ENCODE measurements around the gene RPL13.
"Not testable (repeated sequence)": the region's sequence is repeated elsewhere in the genome, so short reads cannot be mapped to it uniquely, and the experiment has no call there.

Gene RPL13

GRCh38 chr16:89563639-89564392 is 3.3 kb downstream of the RPL13 start:
- DNase-seq: no peak

- no peak for DNase-seq
These were observed 4.2 kb downstream of the RPL13 start for GRCh38 chr16:89564476-89565255.

DNA sequence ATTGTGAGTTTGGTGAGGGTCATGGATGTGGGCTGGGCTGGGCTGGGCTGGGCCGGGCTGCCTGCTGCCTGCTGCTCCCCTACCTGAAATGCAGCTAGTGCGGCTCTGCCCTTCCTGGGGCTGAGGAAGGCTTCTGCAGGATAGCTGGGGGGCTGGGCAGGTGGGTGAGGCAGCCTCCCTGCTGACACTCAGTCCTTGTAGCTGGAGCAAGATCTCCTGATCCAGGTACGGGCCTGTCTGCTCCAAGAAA is 4.7 kb downstream of the RPL13 start:
- DNase-seq: no peak

DNA sequence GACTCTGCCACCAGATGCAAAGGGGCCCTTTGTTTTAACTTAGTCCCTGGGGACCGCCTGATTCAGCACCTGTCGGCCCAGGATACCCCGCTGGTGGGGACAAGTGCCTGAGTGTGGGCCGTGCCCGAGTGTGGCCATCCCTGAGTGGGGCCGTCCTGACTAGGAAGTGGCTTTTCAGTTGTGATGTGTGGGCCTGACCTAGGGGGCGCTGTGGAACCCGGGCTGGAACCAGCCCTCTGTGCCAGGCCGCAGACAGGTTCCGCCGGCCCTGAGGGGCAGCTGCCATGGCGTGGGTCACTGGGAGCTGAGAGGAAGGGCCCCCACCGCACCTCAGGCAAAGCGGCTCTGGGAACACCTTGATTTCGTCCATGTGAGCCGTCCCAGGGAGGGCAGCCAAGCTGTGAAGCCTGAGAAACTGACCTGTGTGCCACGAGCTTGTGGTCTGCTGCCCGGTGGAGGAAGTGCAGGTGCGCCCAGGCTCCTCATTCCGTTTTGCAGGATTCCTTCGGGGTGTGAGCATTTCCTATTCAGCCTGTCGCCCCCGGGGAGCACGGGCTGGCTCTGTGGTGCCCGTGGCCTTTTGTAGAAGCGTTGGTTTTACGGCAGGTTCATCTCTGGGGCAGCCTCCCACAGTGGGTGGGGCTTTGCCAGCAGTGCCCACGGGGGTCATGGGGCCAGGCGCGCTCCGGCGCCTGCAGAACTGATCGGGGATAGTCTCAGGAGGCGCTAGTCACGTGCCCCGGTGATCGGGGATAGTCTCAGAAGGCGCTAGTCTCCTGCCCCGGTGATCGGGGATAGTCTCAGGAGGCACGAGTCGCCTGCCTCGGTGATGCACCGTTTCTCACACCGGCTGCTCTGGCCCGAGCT is 5.3 kb downstream of the RPL13 start:
- no peak for DNase-seq

DNA sequence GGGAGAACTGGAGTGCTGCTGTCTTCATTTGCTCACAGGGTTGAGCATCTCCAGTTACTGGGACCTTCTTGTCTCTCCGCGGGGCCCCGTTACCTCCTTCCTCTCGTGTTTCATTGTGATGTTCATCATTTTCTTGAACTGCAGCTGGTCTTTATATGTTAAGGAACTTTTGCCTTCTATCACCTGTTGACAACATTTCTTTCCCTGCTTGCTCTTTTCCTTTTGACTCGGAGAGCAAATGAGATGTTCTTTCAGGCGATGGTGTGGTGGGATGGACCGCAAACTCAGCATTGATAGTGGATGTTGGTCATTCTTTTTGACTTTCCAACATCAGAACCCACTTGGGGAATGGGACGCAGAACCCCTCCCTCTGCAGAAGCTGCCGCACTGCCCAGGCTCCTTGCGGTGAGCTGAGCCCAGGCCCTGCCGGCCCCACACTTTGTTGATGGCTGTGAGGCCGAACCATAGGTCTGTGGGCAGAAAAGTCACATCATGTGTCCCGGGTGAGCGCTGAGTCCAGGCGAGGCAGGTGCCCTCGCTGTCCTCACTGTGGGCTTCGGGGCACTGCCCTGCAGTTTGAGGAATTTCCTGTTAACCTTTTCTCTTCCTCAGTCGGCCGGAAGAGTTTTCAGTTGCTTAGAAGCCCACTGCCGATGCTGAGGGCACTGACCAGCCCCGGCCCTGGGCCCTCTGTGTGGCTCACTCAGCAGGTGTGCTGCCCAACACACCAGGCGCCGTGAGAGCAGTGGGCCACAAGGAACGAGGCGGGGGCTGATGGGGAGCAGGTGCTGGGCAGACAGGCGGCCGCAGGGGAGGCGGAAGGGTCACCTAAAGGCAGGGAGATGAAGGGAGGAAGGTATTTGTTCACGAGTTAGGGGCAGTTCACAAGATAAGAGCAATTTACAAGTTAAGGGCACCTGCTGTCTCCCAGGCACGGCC is 7.4 kb downstream of the RPL13 start:
- no peak for DNase-seq

DNA sequence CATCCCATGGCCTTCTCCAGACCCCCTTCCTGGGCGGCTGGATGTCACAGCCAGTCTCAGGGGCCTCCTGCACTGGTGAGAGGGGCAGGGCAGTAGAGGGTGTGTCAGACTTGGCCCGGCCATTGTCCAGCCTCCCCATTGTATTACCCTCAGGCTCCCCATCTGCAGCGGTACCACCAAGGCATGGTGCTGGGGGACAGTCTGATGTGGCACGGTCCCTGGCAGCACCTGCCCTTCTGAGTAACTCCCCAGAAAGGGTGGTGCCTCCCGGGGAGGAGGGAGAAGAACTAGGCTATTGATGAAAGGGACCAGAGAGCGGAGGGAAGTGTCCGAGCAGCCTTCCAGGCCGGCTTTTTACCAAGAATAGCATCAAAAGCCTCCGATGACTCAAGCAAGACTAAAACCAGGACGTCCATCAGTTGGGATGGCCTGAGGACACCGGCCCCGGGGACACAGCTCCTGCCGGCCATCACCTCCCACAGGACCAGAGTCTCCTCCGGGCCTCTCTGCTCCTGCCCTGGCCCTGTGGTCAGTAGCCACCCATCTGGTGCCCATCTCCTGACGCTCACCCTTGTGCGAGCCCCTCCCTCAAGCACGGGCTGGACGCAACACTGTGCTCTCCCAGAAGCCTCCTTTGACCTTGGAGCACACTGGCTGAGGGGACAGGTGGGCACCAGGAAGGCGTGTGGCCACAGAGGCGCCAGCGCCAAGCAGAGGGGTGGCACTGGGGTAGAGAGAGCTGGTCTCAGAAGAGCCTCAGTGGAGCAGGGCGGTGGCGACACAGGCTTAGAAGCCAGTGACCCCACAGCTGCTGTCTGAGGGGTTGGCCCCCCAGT is 9.2 kb downstream of the RPL13 start:
- no peak for DNase-seq

GRCh38 chr16:89570342-89570923 is 10.0 kb downstream of the RPL13 start:
- DNase-seq: no peak

DNA sequence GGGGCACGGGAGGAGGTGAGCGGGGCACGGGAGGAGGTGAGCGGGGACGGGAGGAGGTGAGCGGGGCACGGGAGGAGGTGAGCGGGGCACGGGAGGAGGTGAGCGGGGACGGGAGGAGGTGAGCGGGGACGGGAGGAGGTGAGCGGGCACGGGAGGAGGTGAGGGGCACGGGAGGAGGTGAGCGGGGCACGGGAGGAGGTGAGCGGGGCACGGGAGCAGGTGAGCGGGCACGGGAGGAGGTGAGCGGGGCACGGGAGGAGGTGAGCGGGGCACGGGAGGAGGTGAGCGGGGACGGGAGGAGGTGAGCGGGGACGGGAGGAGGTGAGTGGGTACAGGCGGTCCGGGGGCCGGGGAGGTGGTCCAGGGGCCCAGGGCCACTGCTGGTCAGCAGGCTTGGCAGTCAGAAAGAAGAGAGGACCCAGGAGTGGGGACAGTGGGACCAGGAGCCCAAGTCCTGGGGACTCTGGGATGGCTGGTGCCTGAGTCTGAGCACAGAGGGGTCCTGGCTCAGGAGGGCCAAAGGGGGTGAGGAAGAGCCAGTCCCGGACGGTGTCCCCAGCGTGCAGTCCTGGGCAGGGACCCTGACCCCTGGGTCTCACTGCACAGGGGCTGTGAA is 10.6 kb downstream of the RPL13 start:
- not testable (repeated sequence) for DNase-seq

DNA sequence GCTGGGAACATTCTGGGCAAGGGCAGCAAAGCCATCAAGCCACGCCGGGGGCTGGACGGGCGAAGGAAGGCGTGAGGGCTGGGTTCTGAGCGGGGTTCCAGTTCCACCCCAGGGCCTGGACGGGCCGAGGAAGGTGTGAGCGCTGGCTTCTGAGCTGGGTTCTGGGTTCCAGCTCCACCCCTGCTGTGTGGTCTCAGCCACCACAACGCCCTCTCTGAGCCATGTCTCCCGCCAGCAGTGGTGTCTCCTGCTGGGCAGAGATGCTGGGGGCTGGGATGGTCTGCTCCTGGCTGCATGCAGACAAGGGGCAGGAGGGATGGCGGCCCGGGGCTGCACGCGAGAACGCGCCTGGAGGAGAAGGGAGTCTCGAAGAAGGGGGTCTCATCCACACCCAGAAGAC is 11.2 kb downstream of the RPL13 start:
- no peak for DNase-seq

DNA sequence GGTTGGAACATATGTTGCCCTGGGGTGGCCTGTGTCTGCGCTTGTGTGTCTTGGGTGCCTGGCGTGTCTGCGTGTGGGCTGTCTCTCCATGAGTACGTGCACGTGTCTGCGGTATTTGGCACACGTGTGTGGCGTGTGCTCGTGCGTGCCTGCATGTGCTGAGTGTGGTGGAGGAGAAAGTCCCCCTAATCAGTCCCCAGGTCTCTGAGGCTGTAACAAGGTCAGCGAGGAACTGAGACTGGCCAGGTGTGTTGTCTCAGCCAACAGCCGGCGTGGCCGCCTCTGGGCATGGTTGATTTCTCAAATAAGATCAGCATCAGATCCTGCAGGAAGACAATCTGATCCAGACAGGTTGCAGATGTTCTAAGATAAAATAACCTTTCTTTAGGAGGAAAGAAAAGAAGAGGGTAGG is 11.6 kb downstream of the RPL13 start:
- DNase-seq: no peak

- no peak for DNase-seq
These were observed 12.2 kb downstream of the RPL13 start for GRCh38 chr16:89572485-89573205.

DNA sequence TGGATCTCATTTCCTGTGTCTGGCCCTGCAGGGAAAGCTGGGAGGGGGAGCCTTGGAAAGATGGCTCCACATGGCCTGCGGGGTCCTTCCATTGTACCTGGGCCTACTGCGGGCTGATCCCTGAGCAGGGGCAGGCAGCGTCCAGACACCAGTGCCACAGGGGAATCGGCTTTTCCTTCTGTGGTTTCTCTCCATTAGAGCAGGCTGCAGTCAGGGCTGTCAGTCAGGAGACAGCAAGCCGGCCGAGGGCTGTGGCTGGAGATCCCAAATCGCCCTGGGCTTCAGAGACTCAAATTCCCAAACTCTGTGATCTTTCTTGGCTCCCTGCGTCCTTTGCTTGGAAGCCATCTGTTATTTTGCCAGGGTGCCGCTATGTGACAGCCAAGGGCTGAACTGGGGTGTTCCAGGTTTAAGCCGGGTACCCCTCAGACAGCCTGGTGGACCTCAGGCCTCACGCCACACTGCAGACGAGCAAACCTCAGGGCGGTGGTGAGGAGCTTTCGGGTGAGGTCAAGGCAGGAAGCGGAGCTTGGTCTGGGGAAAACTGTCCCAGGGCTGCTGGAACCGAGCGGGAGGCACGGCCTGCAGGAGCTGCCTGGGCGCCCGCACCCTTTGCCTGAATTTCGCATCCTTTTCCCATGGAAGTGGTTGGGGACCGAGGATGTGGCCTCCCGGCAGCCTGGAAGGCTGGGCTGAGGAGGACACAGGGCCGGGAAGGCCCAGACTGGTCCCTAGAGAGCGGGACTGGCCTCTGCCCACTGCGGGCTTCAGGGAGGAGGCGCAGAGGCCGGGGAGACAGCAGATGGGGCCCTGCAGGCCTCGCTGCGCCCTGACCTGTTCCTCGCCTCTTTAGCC is 13.6 kb downstream of the RPL13 start:
- DNase-seq: no peak

DNA sequence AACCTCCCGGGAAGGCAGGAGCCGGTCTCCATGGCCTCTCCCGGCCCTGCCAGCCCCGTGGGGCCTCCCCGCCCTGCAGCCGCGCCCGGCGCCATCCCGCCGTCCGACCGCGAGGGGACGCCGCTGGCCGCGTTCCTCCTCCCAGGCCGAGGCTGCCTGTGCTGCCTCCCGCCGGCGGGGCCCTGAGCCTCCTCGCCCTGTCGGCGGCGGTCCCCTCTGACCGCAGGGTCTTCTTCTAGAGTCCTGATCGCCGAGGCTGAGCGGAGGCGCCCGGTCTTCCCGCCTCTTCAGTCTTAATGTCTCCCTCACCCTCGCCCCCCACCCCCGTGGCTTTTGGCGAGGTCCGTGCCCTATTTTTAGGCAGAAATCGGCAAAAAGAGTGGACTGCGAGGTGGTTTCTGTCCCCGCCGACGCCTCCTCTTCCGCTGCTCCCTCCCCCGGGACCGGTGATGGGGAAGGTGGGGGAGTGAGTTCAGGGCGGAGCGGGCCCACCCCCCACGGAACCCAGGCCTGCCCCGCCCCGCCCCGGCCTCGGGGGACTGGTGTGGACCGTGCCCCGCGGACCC is 14.3 kb downstream of the RPL13 start:
- DNase-seq: no peak

- no peak for DNase-seq
These were observed 15.0 kb downstream of the RPL13 start, which contains the start of gene CPNE7 for GRCh38 chr16:89575247-89576152. Gene CPNE7, plus strand, starts transcription at chr16:89575758. Its CDS starts 140 bp downstream, at chr16:89575898.

DNA sequence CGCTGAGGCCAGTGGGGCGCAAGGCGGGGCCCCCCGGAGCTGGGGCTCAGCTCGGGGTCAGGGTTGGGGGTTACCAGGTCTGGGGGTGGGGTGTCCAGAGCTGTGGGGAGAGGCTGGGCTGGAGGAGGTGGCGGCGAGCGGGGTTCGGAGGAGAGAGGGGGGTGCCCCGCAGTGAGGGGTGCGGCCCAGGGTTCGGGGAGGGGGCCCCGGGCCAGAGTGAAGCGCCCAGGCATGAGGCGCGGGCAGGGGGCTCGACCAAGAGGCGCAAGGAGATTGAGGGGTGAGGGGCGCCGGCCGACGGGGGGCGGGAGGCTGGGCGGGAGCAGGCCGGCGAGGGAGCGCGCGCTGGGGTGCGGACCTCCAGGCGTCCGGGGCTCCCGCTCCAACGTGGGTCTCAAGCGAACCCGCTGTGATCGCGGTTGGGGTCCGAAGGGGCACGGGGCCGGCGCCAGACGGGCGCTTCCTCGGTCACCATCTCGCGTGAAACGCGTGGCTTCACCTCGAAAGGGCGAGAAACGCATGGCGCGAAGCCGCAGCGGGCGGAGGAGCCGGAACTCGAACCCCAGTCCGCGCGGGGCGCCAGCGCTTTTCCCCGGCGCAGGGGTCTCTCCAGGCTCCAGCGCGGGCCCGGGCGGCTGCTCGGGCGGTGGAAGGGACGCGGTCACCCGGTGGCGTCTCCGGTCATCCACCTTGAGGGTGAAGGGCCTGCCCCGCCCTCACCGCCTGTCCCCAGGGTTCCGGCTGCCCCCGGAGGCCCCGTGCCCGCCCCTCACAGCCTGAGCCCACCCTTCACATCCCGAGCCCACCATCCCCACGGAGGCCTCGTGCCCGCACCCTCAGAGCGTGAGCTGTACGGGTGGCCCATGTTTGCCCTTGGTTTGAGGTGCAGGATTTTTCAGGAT is 15.9 kb downstream of the RPL13 start:
- no peak for DNase-seq

- DNase-seq: no peak
These were observed 16.7 kb downstream of the RPL13 start for GRCh38 chr16:89577055-89577759.
